Spleen (tissue), 11 donors: Measurements from ENCODE around the gene ATP6V0C. TPM values are rescaled to one million over a fixed set of nuclear protein-coding genes. Genes with fewer than 3 reads are reported as not detected.

Experiments used
- DNase-seq: peaks from one replicate; pipeline ENCODE4 v3.0.0-alpha.2; 2020
- H3K27ac ChIP-seq, 8 donors: fragments of 200-600 bp; sonication (generic) in 7 of 8; 1 replicate in 4 of 8; 2 replicates in 4 of 8; pipeline versions ENCODE4 v1.5.0 to v1.8.0; 2016 to 2021; ENCODE audit warnings: inconsistent platforms in 4 of 8, mild to moderate bottlenecking in 4 of 8, moderate library complexity in 1 of 8
- H3K27me3 ChIP-seq, 7 donors: fragments of 200-600 bp; sonication (generic) in 6 of 7; replicated peaks in 1 of 7; 1 replicate in 4 of 7; 2 replicates in 3 of 7; pipeline versions ENCODE4 v1.5.0 to v1.8.0; 2016 to 2021; ENCODE audit warnings: inconsistent platforms in 3 of 7, mild to moderate bottlenecking in 1 of 7
- H3K36me3 ChIP-seq, 6 donors: fragments of 200-600 bp; sonication (generic) in 5 of 6; 1 replicate in 4 of 6; 2 replicates in 2 of 6; pipeline versions ENCODE4 v1.5.0 to v1.8.0; 2016 to 2021; ENCODE audit warnings: inconsistent platforms in 2 of 6
- H3K4me1 ChIP-seq, 6 donors: fragments of 200-600 bp; sonication (generic) in 5 of 6; 1 replicate in 3 of 6; 2 replicates in 3 of 6; pipeline versions ENCODE4 v1.5.0 to v1.8.0; 2016 to 2021; ENCODE audit warnings: inconsistent platforms in 3 of 6
- H3K4me3 ChIP-seq, 8 donors: fragments of 200-600 bp; sonication (generic) in 7 of 8; 1 replicate in 4 of 8; 2 replicates in 4 of 8; pipeline versions ENCODE4 v1.5.0 to v1.8.0; 2016 to 2021; ENCODE audit warnings: inconsistent platforms in 4 of 8, mild to moderate bottlenecking in 4 of 8, moderate library complexity in 2 of 8
- H3K9me3 ChIP-seq, 8 donors: fragments of 200-600 bp; sonication (generic) in 7 of 8; 1 replicate in 4 of 8; 2 replicates in 4 of 8; pipeline versions ENCODE4 v1.5.0 to v1.8.0; 2016 to 2021; ENCODE audit warnings: inconsistent platforms in 4 of 8
- POLR2A ChIP-seq, 3 donors: fragments of 450-650 bp; IDR thresholded peaks; one replicate each; pipeline ENCODE4 v1.5.1; 2017; ENCODE audit warnings: antibody characterized with exemption in 3 of 3, mild to moderate bottlenecking in 1 of 3
- POLR2AphosphoS5 ChIP-seq, 3 donors: sonication (generic); formaldehyde crosslinking; IDR thresholded peaks; one replicate each; pipeline ENCODE4 v1.5.1; 2017; ENCODE audit warnings: antibody characterized with exemption in 3 of 3
- WGBS, 5 donors: extraction: QIAGEN DNeasy Blood & Tissue Kit in 3 of 5; methylation state at CpG; one replicate each; pipeline versions ENCODE4 v1.1.5 to v1.1.7; 2013 to 2018; 5-methylcytosine and 5-hydroxymethylcytosine counted together
- intact Hi-C: fragments of 100-400 bp; cut with DNase I; formaldehyde crosslinking; loops from one replicate; pipeline ENCODE4 v1.15.0; 2023; ENCODE audit warnings: low total_unique reads
- polyA plus RNA-seq, 3 donors: library from polyadenylated mRNA; stranded (reverse); fragments of 200-250 nt; gene quantifications; one replicate each; pipeline ENCODE4 v1.2.1, GENCODE V29; 2013
- total RNA-seq, 7 donors: library from RNA; depleted of rRNA in 3 of 7; stranded (reverse); fragments of >200 nt in 3 of 7; fragmentation: NEBNext Ultra II Directional in 4 of 7; extraction: Animal tissue kit (Norgen Biotek cat#: 25700) in 4 of 7; gene quantifications; one replicate each; pipeline versions ENCODE4 v1.1.0 to v1.2.1, GENCODE V29; 2016 to 2021
- TF ChIP-seq, protein P1 (sequence below), 11 experiments: fragments of 200-600 bp in 7 of 11; fragments of 450-650 bp in 4 of 11; sonication (generic) in 4 of 11; IDR thresholded peaks in 8 of 11; conservative IDR thresholded peaks in 3 of 11; 1 replicate in 7 of 11; 2 replicates in 4 of 11; pipeline versions ENCODE4 v1.4.0 to v1.8.0; 2016 to 2021; ENCODE audit warnings: antibody characterized with exemption in 11 of 11, inconsistent platforms in 4 of 11, mild to moderate bottlenecking in 1 of 11
- donor health status: healthy with polysubstance abuse.
- donor health status: DM: no; HTN: no; CAD: no; lungs with moderate emphysema.
- donor health status: DM: no; HTN: no; CAD: no.
- donor health status: Bipolar disorder and iron deficiency.
- donor health status: healthy.
- donor health status: DM: no; HTN: no; CAD: no.
- donor health status: DM: yes; HTN: yes; CAD: no.

The ATP6V0C gene
- total and polyA plus RNA-seq, 10 donors, result 64.5 to 199 (median 112) TPM

DNA sequence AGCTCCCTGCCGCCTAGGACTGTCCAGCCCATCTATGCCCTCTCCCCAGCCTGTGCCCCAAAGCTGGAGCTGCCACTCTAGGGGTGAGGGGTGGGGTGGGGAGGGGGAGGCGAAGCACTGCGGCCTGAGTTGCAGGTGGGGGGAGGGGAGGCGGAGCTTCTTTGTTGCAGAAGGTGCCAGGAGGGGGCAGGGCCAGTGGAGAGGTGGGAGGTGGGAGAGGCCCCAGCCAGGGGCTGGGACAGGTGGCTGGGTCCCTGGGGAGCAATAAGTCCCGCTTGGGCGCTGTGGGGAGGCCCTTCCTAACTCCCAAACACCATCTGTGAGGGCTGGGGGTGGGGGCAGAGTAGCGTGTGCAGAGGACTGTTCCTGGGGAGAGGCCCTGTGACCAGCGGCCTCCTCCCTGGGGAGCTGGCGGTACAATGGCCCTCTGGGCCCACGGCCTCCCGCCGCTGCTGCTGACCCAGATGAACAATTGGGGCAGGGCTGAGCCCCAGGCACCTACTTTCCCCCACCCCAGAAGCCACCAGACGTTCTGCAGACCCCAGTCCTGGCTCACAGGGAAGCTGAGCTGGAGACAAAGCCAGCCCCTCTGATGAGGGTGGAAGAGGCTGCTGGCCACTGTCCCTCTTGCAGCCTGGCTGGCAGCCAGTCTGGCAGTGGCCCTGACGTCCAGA, 44.9 kb upstream of the ATP6V0C start:
- TF ChIP-seq POLR2A (IDR thresholded peaks at IDR 0.05) (no peak), POLR2AphosphoS5 (IDR thresholded peaks at IDR 0.05) (no peak)
- TF ChIP-seq, protein P1, sequence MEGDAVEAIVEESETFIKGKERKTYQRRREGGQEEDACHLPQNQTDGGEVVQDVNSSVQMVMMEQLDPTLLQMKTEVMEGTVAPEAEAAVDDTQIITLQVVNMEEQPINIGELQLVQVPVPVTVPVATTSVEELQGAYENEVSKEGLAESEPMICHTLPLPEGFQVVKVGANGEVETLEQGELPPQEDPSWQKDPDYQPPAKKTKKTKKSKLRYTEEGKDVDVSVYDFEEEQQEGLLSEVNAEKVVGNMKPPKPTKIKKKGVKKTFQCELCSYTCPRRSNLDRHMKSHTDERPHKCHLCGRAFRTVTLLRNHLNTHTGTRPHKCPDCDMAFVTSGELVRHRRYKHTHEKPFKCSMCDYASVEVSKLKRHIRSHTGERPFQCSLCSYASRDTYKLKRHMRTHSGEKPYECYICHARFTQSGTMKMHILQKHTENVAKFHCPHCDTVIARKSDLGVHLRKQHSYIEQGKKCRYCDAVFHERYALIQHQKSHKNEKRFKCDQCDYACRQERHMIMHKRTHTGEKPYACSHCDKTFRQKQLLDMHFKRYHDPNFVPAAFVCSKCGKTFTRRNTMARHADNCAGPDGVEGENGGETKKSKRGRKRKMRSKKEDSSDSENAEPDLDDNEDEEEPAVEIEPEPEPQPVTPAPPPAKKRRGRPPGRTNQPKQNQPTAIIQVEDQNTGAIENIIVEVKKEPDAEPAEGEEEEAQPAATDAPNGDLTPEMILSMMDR (IDR thresholded peaks at IDR 0.05 in 8 of 11, conservative IDR thresholded peaks at IDR 0.05 in 3 of 11), result no peak
- H3K9me3 ChIP-seq, result no peaks in the 10 kb centered on the region
- no peaks in the 10 kb centered on the region for H3K36me3 ChIP-seq
- H3K4me3 ChIP-seq, result peak overlapping the region in 2 of 8 donors; percentile 45 to 65
- peaks cover 14 to 69% (median 59%) of the 10 kb centered on the region in 6 donors for H3K4me1 ChIP-seq
- 3 to 17% (median 13%) methylated on average over 9 to 14 of the region's 14 CpGs for whole genome bisulfite sequencing, 5 donors
- peaks cover 0 to 77% (median 65%) of the 10 kb centered on the region in 7 donors for H3K27me3 ChIP-seq
- intact Hi-C loops, result no loop called here
- no peak overlapping the region for H3K27ac ChIP-seq
- DNase-seq, result no peak

DNA sequence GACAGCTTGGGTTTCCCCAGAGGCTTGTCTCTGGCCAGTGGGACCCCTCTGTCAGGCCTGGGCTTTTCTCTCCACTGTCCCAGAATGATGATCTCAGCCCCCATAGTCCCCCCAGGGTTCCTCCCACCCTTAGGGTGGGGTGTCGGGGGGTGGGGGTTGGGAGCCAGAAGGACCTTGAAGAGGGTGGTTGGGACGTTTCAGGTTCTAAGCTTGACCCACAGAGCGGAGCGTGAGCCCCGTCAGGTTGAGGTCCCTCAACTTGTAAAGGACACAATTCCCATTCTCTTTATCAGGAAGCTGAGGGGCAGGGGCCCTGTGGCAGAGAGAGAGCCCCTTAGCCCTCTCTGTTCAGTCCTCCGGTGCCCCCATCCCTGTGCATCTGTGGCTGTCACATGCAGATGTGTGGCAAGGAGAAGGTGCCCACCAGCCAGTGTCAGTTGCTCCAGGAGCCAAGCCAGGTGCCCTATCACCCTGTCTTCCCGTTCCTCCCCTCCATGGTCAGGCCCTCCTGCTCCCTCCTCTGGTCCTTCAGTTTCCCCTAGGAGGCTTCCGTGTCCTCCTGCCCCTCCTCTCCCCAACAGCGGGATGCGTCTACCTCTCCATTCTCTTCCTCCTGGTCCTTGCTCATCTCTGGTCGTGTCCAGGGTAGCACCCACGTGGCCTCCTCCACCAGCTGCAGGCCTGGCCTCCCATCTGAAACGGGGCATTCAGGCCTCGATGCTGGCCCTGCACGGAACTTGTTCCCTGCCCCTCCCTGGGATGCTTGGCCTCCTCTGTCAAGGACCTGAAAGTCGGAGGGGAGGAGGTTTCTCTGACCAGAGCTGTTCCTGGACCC, 44.1 kb upstream of the ATP6V0C start:
- no peak for DNase-seq
- 53 to 60% (median 56%) methylated on average over 15 to 16 of the region's 16 CpGs for WGBS, 5 donors
- peaks cover 0 to 83% (median 65%) of the 10 kb centered on the region in 7 donors for H3K27me3 ChIP-seq
- no peaks in the 10 kb centered on the region for H3K36me3 ChIP-seq
- H3K4me1 ChIP-seq, result peaks cover 14 to 77% (median 66%) of the 10 kb centered on the region in 6 donors
- H3K4me3 ChIP-seq, result no peak overlapping the region
- TF ChIP-seq POLR2AphosphoS5 (IDR thresholded peaks at IDR 0.05) (no peak), POLR2A (IDR thresholded peaks at IDR 0.05) (no peak)
- TF ChIP-seq, protein P1 (IDR thresholded peaks at IDR 0.05 in 8 of 11, conservative IDR thresholded peaks at IDR 0.05 in 3 of 11), result no peak
- intact Hi-C loops, result no loop called here
- H3K9me3 ChIP-seq, result no peaks in the 10 kb centered on the region
- no peak overlapping the region for H3K27ac ChIP-seq

DNA sequence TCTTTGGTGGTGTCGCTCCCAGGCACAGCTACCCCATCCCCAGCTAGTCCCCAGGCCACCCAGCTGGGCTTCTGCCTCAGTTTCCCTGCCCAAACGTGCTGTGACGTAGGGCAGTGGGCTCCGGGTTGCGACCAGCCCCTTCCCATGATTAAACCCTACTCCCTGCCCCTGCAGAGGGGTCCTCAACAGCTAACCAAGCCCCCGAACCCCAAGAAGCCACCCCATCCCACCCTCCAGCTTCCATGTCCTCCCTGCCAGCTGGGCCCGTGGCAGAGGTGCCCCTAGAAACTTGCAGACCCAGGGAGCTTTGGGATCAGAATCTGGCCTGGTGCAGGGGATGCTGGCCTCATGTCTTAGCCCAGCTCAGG, 43.5 kb upstream of the ATP6V0C start:
- no peak for DNase-seq
- intact Hi-C loops, result no loop called here
- WGBS, 5 donors, result 84 to 89% (median 86%) methylated on average over 3 to 7 of the region's 7 CpGs
- TF ChIP-seq POLR2A (IDR thresholded peaks at IDR 0.05), result no peak
- no peak for TF ChIP-seq POLR2AphosphoS5 (IDR thresholded peaks at IDR 0.05)
- TF ChIP-seq, protein P1 (IDR thresholded peaks at IDR 0.05 in 8 of 11, conservative IDR thresholded peaks at IDR 0.05 in 3 of 11), result no peak
- H3K27me3 ChIP-seq, result peaks cover 0 to 83% (median 65%) of the 10 kb centered on the region in 7 donors
- H3K27ac ChIP-seq, result no peak overlapping the region
- H3K4me1 ChIP-seq, result peaks cover 14 to 78% (median 67%) of the 10 kb centered on the region in 6 donors
- no peak overlapping the region for H3K4me3 ChIP-seq
- no peaks in the 10 kb centered on the region for H3K9me3 ChIP-seq
- H3K36me3 ChIP-seq, result no peaks in the 10 kb centered on the region

DNA sequence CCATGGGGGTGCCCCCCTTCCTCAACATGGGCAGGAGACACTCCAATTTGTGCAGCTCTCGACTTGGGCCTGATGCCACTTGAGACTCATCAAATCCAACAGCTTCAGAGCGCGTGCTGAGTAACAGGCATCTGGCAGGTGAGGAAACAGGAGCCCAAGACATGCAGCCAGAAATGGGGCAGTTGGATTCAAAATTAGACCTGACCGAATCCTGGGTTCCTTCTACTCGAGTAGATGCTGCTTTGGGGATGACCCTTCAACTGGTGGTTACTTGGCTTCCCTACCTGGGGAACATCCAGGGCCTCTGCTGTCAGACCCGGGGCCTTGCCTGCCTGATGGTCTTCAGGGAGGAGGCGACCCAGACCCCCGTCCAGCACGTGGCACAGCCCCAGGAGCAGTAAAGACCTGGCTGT, 43.1 kb upstream of the ATP6V0C start:
- DNase-seq, result no peak
- WGBS, 5 donors, result 35 to 59% (median 41%) methylated on average over 8 to 9 of the region's 9 CpGs
- no peaks in the 10 kb centered on the region for H3K9me3 ChIP-seq
- intact Hi-C loops, result no loop called here
- H3K4me1 ChIP-seq, result peaks cover 16 to 82% (median 70%) of the 10 kb centered on the region in 6 donors
- H3K36me3 ChIP-seq, result no peaks in the 10 kb centered on the region
- peak overlapping the region in 1 of 8 donors; percentile 55 for H3K4me3 ChIP-seq
- TF ChIP-seq, protein P1 (IDR thresholded peaks at IDR 0.05 in 8 of 11, conservative IDR thresholded peaks at IDR 0.05 in 3 of 11), result no peak
- no peak for TF ChIP-seq POLR2A (IDR thresholded peaks at IDR 0.05)
- no peak for TF ChIP-seq POLR2AphosphoS5 (IDR thresholded peaks at IDR 0.05)
- H3K27me3 ChIP-seq, result peaks cover 0 to 83% (median 65%) of the 10 kb centered on the region in 7 donors
- H3K27ac ChIP-seq, result no peak overlapping the region
